Spleen (tissue), 7 donors: ENCODE results near the gene NPAS2.

Experiments
- CTCF ChIP-seq, 11 experiments: fragments of 200-600 bp in 7 of 11; fragments of 450-650 bp in 4 of 11; sonication (generic) in 4 of 11; IDR thresholded peaks in 8 of 11; conservative IDR thresholded peaks in 3 of 11; 1 replicate in 7 of 11; 2 replicates in 4 of 11; pipeline versions ENCODE4 v1.4.0 to v1.8.0; 2016 to 2021; ENCODE audit warnings: antibody characterized with exemption in 11 of 11, inconsistent platforms in 4 of 11, mild to moderate bottlenecking in 1 of 11
- POLR2A ChIP-seq, 3 donors: fragments of 450-650 bp; IDR thresholded peaks; one replicate each; pipeline ENCODE4 v1.5.1; 2017; ENCODE audit warnings: antibody characterized with exemption in 3 of 3, mild to moderate bottlenecking in 1 of 3
- POLR2AphosphoS5 ChIP-seq, 3 donors: sonication (generic); formaldehyde crosslinking; IDR thresholded peaks; one replicate each; pipeline ENCODE4 v1.5.1; 2017; ENCODE audit warnings: antibody characterized with exemption in 3 of 3
- donor health status: DM: no; HTN: no; CAD: no; lungs with moderate emphysema.
- donor health status: DM: no; HTN: no; CAD: no.
- donor health status: DM: no; HTN: no; CAD: no.

- TF ChIP-seq CTCF (IDR thresholded peaks at IDR 0.05 in 8 of 11, conservative IDR thresholded peaks at IDR 0.05 in 3 of 11): no peak
- no peak for TF ChIP-seq POLR2A (IDR thresholded peaks at IDR 0.05)
- no peak for TF ChIP-seq POLR2AphosphoS5 (IDR thresholded peaks at IDR 0.05)
Observed at GRCh38 chr2:100855084-100855483, 35.1 kb downstream of the NPAS2 start.
